Right atrium auricular region (tissue), 2 donors: ENCODE results near the gene TBX21. TPM values are rescaled to one million over a fixed set of nuclear protein-coding genes. Genes with fewer than 3 reads are reported as not detected.

ENCODE experiments used
- DNase-seq: peaks from one replicate; pipeline ENCODE4 v3.0.0-alpha.2; 2019; ENCODE audit warnings: low spot score
- H3K27ac ChIP-seq, 2 donors: fragments of 200-600 bp; sonication (generic); 1 replicate in 1 of 2; 2 replicates in 1 of 2; pipeline ENCODE4 v1.5.1; 2016 to 2019
- H3K27me3 ChIP-seq, 2 donors: fragments of 200-600 bp; sonication (generic); one replicate each; pipeline versions ENCODE4 v1.5.1 to v1.6.0; 2017 to 2019
- H3K36me3 ChIP-seq: fragments of 200-600 bp; sonication (generic); one replicate; pipeline ENCODE4 v1.5.1; 2016
- H3K4me1 ChIP-seq, 2 donors: fragments of 200-600 bp; sonication (generic); one replicate each; pipeline versions ENCODE4 v1.5.1 to v1.6.0; 2017 to 2019
- H3K4me3 ChIP-seq, 2 donors: fragments of 200-600 bp; sonication (generic); 1 replicate in 1 of 2; 2 replicates in 1 of 2; pipeline ENCODE4 v1.5.1; 2017 to 2019; ENCODE audit warnings: mild to moderate bottlenecking in 1 of 2, moderate library complexity in 1 of 2
- H3K9me3 ChIP-seq, 2 donors: fragments of 200-600 bp; sonication (generic); one replicate each; pipeline ENCODE4 v1.5.1; 2019
- CTCF ChIP-seq, 2 donors: fragments of 200-600 bp; sonication (generic); IDR thresholded peaks; one replicate each; pipeline ENCODE4 v1.5.1; 2019; ENCODE audit warnings: antibody characterized with exemption in 2 of 2
- total RNA-seq, 2 donors: library from RNA; depleted of rRNA; stranded (reverse); fragments of >200 nt; gene quantifications; one replicate each; pipeline ENCODE4 v1.1.0, GENCODE V29; 2016

The TBX21 gene
- total RNA-seq, 2 donors from 2014 or later: 0.39 TPM; not detected in 1

- no peak overlapping the region for H3K4me3 ChIP-seq
- H3K36me3 ChIP-seq: no peaks in the 10 kb centered on the region
- no peak for DNase-seq
- TF ChIP-seq CTCF (IDR thresholded peaks at IDR 0.05): no peak
- no peak overlapping the region for H3K27ac ChIP-seq
- peaks cover 6 to 7% of the 10 kb centered on the region in 2 donors for H3K27me3 ChIP-seq
- peaks cover 0 to 13% of the 10 kb centered on the region in 2 donors for H3K4me1 ChIP-seq
- H3K9me3 ChIP-seq: no peaks in the 10 kb centered on the region
Observed at GRCh38 chr17:47720754-47721533, 12.1 kb upstream of the TBX21 start.

GRCh38 chr17:47721725-47722124 lies 11.3 kb upstream of the TBX21 start:
- TF ChIP-seq CTCF (IDR thresholded peaks at IDR 0.05): no peak
- Histone ChIP-seq H3K27me3 (peaks cover 6 to 7% of the 10 kb centered on the region in 2 donors), H3K4me1 (peaks cover 0 to 13% of the 10 kb centered on the region in 2 donors), H3K9me3 (no peaks in the 10 kb centered on the region), H3K4me3 (no peak overlapping the region), H3K27ac (no peak overlapping the region), H3K36me3 (no peaks in the 10 kb centered on the region)
- no peak for DNase-seq

- no peak overlapping the region for H3K27ac ChIP-seq
- peaks cover 0 to 13% of the 10 kb centered on the region in 2 donors for H3K4me1 ChIP-seq
- H3K36me3 ChIP-seq: no peaks in the 10 kb centered on the region
- H3K9me3 ChIP-seq: no peaks in the 10 kb centered on the region
- no peak overlapping the region for H3K4me3 ChIP-seq
- H3K27me3 ChIP-seq: peaks cover 6 to 7% of the 10 kb centered on the region in 2 donors
- no peak for TF ChIP-seq CTCF (IDR thresholded peaks at IDR 0.05)
- DNase-seq: no peak
Observed at GRCh38 chr17:47724705-47725104, 8.3 kb upstream of the TBX21 start.

- Histone ChIP-seq H3K27ac (no peak overlapping the region), H3K4me3 (no peak overlapping the region), H3K4me1 (peaks cover 0 to 13% of the 10 kb centered on the region in 2 donors), H3K36me3 (no peaks in the 10 kb centered on the region), H3K27me3 (peaks cover 4 to 6% of the 10 kb centered on the region in 2 donors), H3K9me3 (no peaks in the 10 kb centered on the region)
- DNase-seq: no peak
- no peak for TF ChIP-seq CTCF (IDR thresholded peaks at IDR 0.05)
Observed at GRCh38 chr17:47725446-47726111, 7.5 kb upstream of the TBX21 start.

GRCh38 chr17:47726796-47727703 lies 6.0 kb upstream of the TBX21 start:
- H3K27me3 ChIP-seq: no peaks in the 10 kb centered on the region

More at GRCh38 chr17:47726796-47727703, 6.0 kb upstream of the TBX21 start:
- peaks cover 0 to 1% of the 10 kb centered on the region in 2 donors for H3K4me1 ChIP-seq
- H3K4me3 ChIP-seq: no peak overlapping the region
- no peak overlapping the region for H3K27ac ChIP-seq
- H3K36me3 ChIP-seq: no peaks in the 10 kb centered on the region
- H3K9me3 ChIP-seq: no peaks in the 10 kb centered on the region
- TF ChIP-seq CTCF (IDR thresholded peaks at IDR 0.05): no peak
- no peak for DNase-seq
